Activated T-cell treated with anti-CD3 and anti-CD28 coated beads, Interleukin-2, amount 50 U/mL, for 72 hours (primary cell): Measurements from ENCODE around the gene E2F8. TPM values are rescaled to one million over a fixed set of nuclear protein-coding genes. Genes with fewer than 3 reads are reported as not detected.

ENCODE experiments used
- ATAC-seq, 2 donors: fragments of 150-1000 bp; cut with Tn5 transposase; replicated peaks in 1 of 2; 2 replicates each; pipeline ENCODE4 v1.10.0; 2021; ENCODE audit warnings: moderate library complexity in 2 of 2, mild to moderate bottlenecking in 1 of 2
- DNase-seq, 2 donors: peaks; one replicate each; pipeline ENCODE4 v3.0.0; 2021 to 2022; ENCODE audit warnings: mixed read lengths in 1 of 2
- H3K27ac Mint-ChIP-seq: one replicate; pipeline ENCODE4 v1.8.0; 2022; ENCODE audit warnings: mild to moderate bottlenecking, moderate library complexity, mixed read lengths
- H3K27me3 Mint-ChIP-seq: one replicate; pipeline ENCODE4 v1.8.0; 2022; ENCODE audit warnings: low read depth, mixed read lengths
- H3K36me3 Mint-ChIP-seq, 2 donors: one replicate each; pipeline ENCODE4 v1.8.0; 2022; ENCODE audit warnings: mixed read lengths in 2 of 2, mild to moderate bottlenecking in 1 of 2; ENCODE audit not compliant: insufficient read depth in 2 of 2
- H3K4me1 Mint-ChIP-seq: one replicate; pipeline ENCODE4 v1.8.0; 2022; ENCODE audit warnings: low read depth, mixed read lengths
- H3K4me3 Mint-ChIP-seq, 2 donors: one replicate each; pipeline ENCODE4 v1.8.0; 2022; ENCODE audit warnings: mild to moderate bottlenecking in 2 of 2, mixed read lengths in 2 of 2, moderate library complexity in 2 of 2
- H3K9me3 Mint-ChIP-seq, 2 donors: one replicate each; pipeline ENCODE4 v1.8.0; 2022; ENCODE audit warnings: mixed read lengths in 2 of 2
- total RNA-seq, 2 donors: library from RNA; stranded (reverse); gene quantifications; one replicate each; pipeline ENCODE4 v1.2.3, GENCODE V29; 2022

The E2F8 gene
- total RNA-seq, 2 donors from 2014 or later, result 15.7 to 21.1 TPM

- peaks cover 0 to under 1% of the 10 kb centered on the region in 2 donors for H3K9me3 Mint-ChIP-seq
- H3K36me3 Mint-ChIP-seq, result peaks cover 1 to 4% of the 10 kb centered on the region in 2 donors
- peaks cover 50% of the 10 kb centered on the region for H3K27me3 Mint-ChIP-seq
Measured at GRCh38 chr11:19243613-19244012, 2.9 kb upstream of the E2F8 start.

GRCh38 chr11:19243143-19243542 is 2.4 kb upstream of the E2F8 start:
- peaks cover 1 to 6% of the 10 kb centered on the region in 2 donors for H3K36me3 Mint-ChIP-seq
- H3K27ac Mint-ChIP-seq, result no peak overlapping the region
- no peaks in the 10 kb centered on the region for H3K9me3 Mint-ChIP-seq
- peak overlapping the region in 1 of 2 donors; percentile 97 for H3K4me3 Mint-ChIP-seq
- peaks cover 45% of the 10 kb centered on the region for H3K27me3 Mint-ChIP-seq
- ATAC-seq, result no peak
- DNase-seq, result no peak
- peaks cover 20% of the 10 kb centered on the region for H3K4me1 Mint-ChIP-seq

More at GRCh38 chr11:19243613-19244012, 2.9 kb upstream of the E2F8 start:
- ATAC-seq (no peak), DNase-seq (no peak)
- no peak overlapping the region for H3K4me3 Mint-ChIP-seq
- peaks cover 19% of the 10 kb centered on the region for H3K4me1 Mint-ChIP-seq
- H3K27ac Mint-ChIP-seq, result no peak overlapping the region

- Mint-ChIP-seq H3K27ac (peak overlapping the region; percentile 64), H3K9me3 (no peaks in the 10 kb centered on the region), H3K27me3 (peaks cover 39% of the 10 kb centered on the region), H3K4me3 (peak overlapping the region; percentile 86 to 97), H3K36me3 (peaks cover 1 to 9% of the 10 kb centered on the region in 2 donors), H3K4me1 (peaks cover 20% of the 10 kb centered on the region)
- ATAC-seq (no peak), DNase-seq (peak; percentile 4 to 11)
Measured at GRCh38 chr11:19242179-19242932, 1.6 kb upstream of the E2F8 start.

- H3K9me3 Mint-ChIP-seq, result no peaks in the 10 kb centered on the region
- H3K36me3 Mint-ChIP-seq, result peaks cover 1 to 11% of the 10 kb centered on the region in 2 donors
- peak; percentile 64 for ATAC-seq
- peak overlapping the region; percentile 96 to 97 for H3K4me3 Mint-ChIP-seq
- peaks cover 20% of the 10 kb centered on the region for H3K4me1 Mint-ChIP-seq
- peak; percentile 68 to 72 for DNase-seq
- H3K27ac Mint-ChIP-seq, result no peak overlapping the region
- H3K27me3 Mint-ChIP-seq, result peaks cover 30% of the 10 kb centered on the region
Measured at GRCh38 chr11:19241260-19242178, 774 bp upstream of the E2F8 start.

- peaks cover 11 to 26% of the 10 kb centered on the region in 2 donors for H3K36me3 Mint-ChIP-seq
- H3K4me1 Mint-ChIP-seq, result peaks cover 20% of the 10 kb centered on the region
- peaks cover 23% of the 10 kb centered on the region for H3K27me3 Mint-ChIP-seq
- H3K27ac Mint-ChIP-seq, result no peak overlapping the region
- peak overlapping the region; percentile 58 to 65 for H3K4me3 Mint-ChIP-seq
- DNase-seq, result no peak
- H3K9me3 Mint-ChIP-seq, result no peaks in the 10 kb centered on the region
- ATAC-seq, result no peak
Measured at GRCh38 chr11:19239039-19239438, 1.7 kb downstream of the E2F8 start.

- no peak for ATAC-seq
Measured at GRCh38 chr11:19237813-19238212, 2.9 kb downstream of the E2F8 start.

GRCh38 chr11:19237381-19237780 is 3.4 kb downstream of the E2F8 start:
- Mint-ChIP-seq H3K27ac (no peak overlapping the region), H3K36me3 (peaks cover 11 to 26% of the 10 kb centered on the region in 2 donors)

More at GRCh38 chr11:19237813-19238212, 2.9 kb downstream of the E2F8 start:
- DNase-seq, result no peak
- Mint-ChIP-seq H3K9me3 (no peaks in the 10 kb centered on the region), H3K4me3 (no peak overlapping the region), H3K36me3 (peaks cover 11 to 26% of the 10 kb centered on the region in 2 donors), H3K27me3 (peaks cover 10% of the 10 kb centered on the region), H3K4me1 (peaks cover 24% of the 10 kb centered on the region), H3K27ac (no peak overlapping the region)

GRCh38 chr11:19234231-19234817 is 6.4 kb downstream of the E2F8 start:
- Mint-ChIP-seq H3K9me3 (no peaks in the 10 kb centered on the region), H3K27me3 (no peaks in the 10 kb centered on the region), H3K27ac (no peak overlapping the region), H3K4me3 (no peak overlapping the region), H3K36me3 (peaks cover 13 to 32% of the 10 kb centered on the region in 2 donors), H3K4me1 (peaks cover 13% of the 10 kb centered on the region)
- ATAC-seq (no peak), DNase-seq (no peak)

More at GRCh38 chr11:19237381-19237780, 3.4 kb downstream of the E2F8 start:
- DNase-seq (no peak), ATAC-seq (no peak)
- peaks cover 20% of the 10 kb centered on the region for H3K4me1 Mint-ChIP-seq
- H3K4me3 Mint-ChIP-seq, result no peak overlapping the region
- peaks cover 6% of the 10 kb centered on the region for H3K27me3 Mint-ChIP-seq
- H3K9me3 Mint-ChIP-seq, result no peaks in the 10 kb centered on the region

GRCh38 chr11:19232910-19233503 is 7.7 kb downstream of the E2F8 start:
- ATAC-seq, result no peak
- Mint-ChIP-seq H3K4me3 (no peak overlapping the region), H3K36me3 (peaks cover 13 to 32% of the 10 kb centered on the region in 2 donors), H3K9me3 (no peaks in the 10 kb centered on the region), H3K27ac (no peak overlapping the region), H3K27me3 (no peaks in the 10 kb centered on the region), H3K4me1 (peaks cover 5% of the 10 kb centered on the region)
- no peak for DNase-seq

GRCh38 chr11:19229671-19230070 is 11.1 kb downstream of the E2F8 start:
- H3K4me1 Mint-ChIP-seq, result peaks cover 5% of the 10 kb centered on the region
- H3K4me3 Mint-ChIP-seq, result no peak overlapping the region
- H3K27ac Mint-ChIP-seq, result no peak overlapping the region
- peaks cover 6 to 24% of the 10 kb centered on the region in 2 donors for H3K36me3 Mint-ChIP-seq
- ATAC-seq (no peak), DNase-seq (no peak)
- H3K27me3 Mint-ChIP-seq, result no peaks in the 10 kb centered on the region
- no peaks in the 10 kb centered on the region for H3K9me3 Mint-ChIP-seq

GRCh38 chr11:19228968-19229367 is 11.8 kb downstream of the E2F8 start:
- no peak overlapping the region for H3K27ac Mint-ChIP-seq
- peaks cover 8 to 24% of the 10 kb centered on the region in 2 donors for H3K36me3 Mint-ChIP-seq
- no peak for ATAC-seq
- no peak for DNase-seq
- H3K4me3 Mint-ChIP-seq, result no peak overlapping the region
- H3K9me3 Mint-ChIP-seq, result no peaks in the 10 kb centered on the region
- peaks cover 5% of the 10 kb centered on the region for H3K4me1 Mint-ChIP-seq
- H3K27me3 Mint-ChIP-seq, result no peaks in the 10 kb centered on the region

GRCh38 chr11:19226378-19227195 is 14.2 kb downstream of the E2F8 start:
- no peak overlapping the region for H3K27ac Mint-ChIP-seq
- peaks cover 5 to 19% of the 10 kb centered on the region in 2 donors for H3K36me3 Mint-ChIP-seq
- H3K4me3 Mint-ChIP-seq, result no peak overlapping the region
- DNase-seq, result no peak
- ATAC-seq, result no peak
- no peaks in the 10 kb centered on the region for H3K4me1 Mint-ChIP-seq
- no peaks in the 10 kb centered on the region for H3K27me3 Mint-ChIP-seq
- H3K9me3 Mint-ChIP-seq, result no peaks in the 10 kb centered on the region
